T-helper 2 cell treated with Interferon-gamma antibody and Interleukin-4, amounts not matched to agents 100 ng/mL and 5 ng/mL, for 36 hours (primary cell): Measurements from ENCODE around the gene HLA-DRA. TPM values are rescaled to one million over a fixed set of nuclear protein-coding genes. Genes with fewer than 3 reads are reported as not detected.

Experiments
- intact Hi-C: fragments of 100-400 bp; cut with micrococcal nuclease; formaldehyde crosslinking; loops from one replicate; pipeline ENCODE4 v1.15.1; 2023
- total RNA-seq: library from RNA; stranded (reverse); gene quantifications from 2 replicates; pipeline ENCODE4 v1.2.3, GENCODE V29; 2022

Gene HLA-DRA
- 81.8 and 88.4 TPM in 2 replicates for total RNA-seq

- intact Hi-C loops: no loop called here
These were observed at the start of gene HLA-DRA for GRCh38 chr6:32439602-32440214. HLA-DRA (plus strand) TSS chr6:32439887; CDS start chr6:32439951, 64 bp downstream.

GRCh38 chr6:32391505-32391904 is 48.2 kb upstream of the HLA-DRA start:
- intact Hi-C loops: no loop called here

GRCh38 chr6:32393665-32394420 is 45.8 kb upstream of the HLA-DRA start:
- intact Hi-C loops: no loop called here

- intact Hi-C loops: no loop called here
These were observed 43.7 kb upstream of the HLA-DRA start for GRCh38 chr6:32396028-32396427.

GRCh38 chr6:32397252-32397920 is 42.3 kb upstream of the HLA-DRA start:
- intact Hi-C loops: no loop called here

GRCh38 chr6:32401284-32401963 is 38.3 kb upstream of the HLA-DRA start:
- intact Hi-C loops: no loop called here

GRCh38 chr6:32402812-32403211 is 36.9 kb upstream of the HLA-DRA start:
- intact Hi-C loops: no loop called here

- intact Hi-C loops: no loop called here
These were observed 34.0 kb upstream of the HLA-DRA start for GRCh38 chr6:32405656-32406055.

- intact Hi-C loops: no loop called here
These were observed 33.5 kb upstream of the HLA-DRA start for GRCh38 chr6:32406197-32406596.

GRCh38 chr6:32406857-32407256 is 32.8 kb upstream of the HLA-DRA start, which contains the start of gene BTNL2:
BTNL2 (minus strand) TSS chr6:32407181; CDS start chr6:32407123, 58 bp downstream.
- intact Hi-C loops: no loop called here

- intact Hi-C loops: loop anchor here (10.0 kb wide), 1 partner anchor 166 kb away; no protein-coding TSS in a partner anchor
These were observed 28.8 kb upstream of the HLA-DRA start for GRCh38 chr6:32410906-32411305.

GRCh38 chr6:32411566-32412327 is 27.9 kb upstream of the HLA-DRA start:
- intact Hi-C loops: loop anchor here (10.0 kb wide), 1 partner anchor 167 kb away; no protein-coding TSS in a partner anchor

GRCh38 chr6:32413427-32414047 is 26.1 kb upstream of the HLA-DRA start:
- intact Hi-C loops: loop anchor here (1.0 to 10.0 kb wide), 3 partner anchors 169 to 373 kb away; no protein-coding TSS in a partner anchor

- intact Hi-C loops: loop anchor here (1.0 to 10.0 kb wide), 2 partner anchors 171 to 382 kb away; no protein-coding TSS in a partner anchor
These were observed 24.1 kb upstream of the HLA-DRA start for GRCh38 chr6:32415521-32416019.

- intact Hi-C loops: loop anchor here (10.0 kb wide), 1 partner anchor 171 kb away; no protein-coding TSS in a partner anchor
These were observed 23.7 kb upstream of the HLA-DRA start for GRCh38 chr6:32416036-32416435.

GRCh38 chr6:32424589-32425300 is 14.9 kb upstream of the HLA-DRA start:
- intact Hi-C loops: no loop called here

GRCh38 chr6:32426338-32426737 is 13.3 kb upstream of the HLA-DRA start:
- intact Hi-C loops: no loop called here

GRCh38 chr6:32427218-32427617 is 12.5 kb upstream of the HLA-DRA start:
- intact Hi-C loops: no loop called here

GRCh38 chr6:32427934-32428474 is 11.7 kb upstream of the HLA-DRA start:
- intact Hi-C loops: no loop called here
